HG02970 (cell line): Measurements from ENCODE around the gene PPP2R5C.

Experiments
- ATAC-seq: cut with Tn5 transposase; IDR thresholded peaks from one replicate; pipeline ENCODE4 v1.9.1; 2021; ENCODE audit warnings: mild to moderate bottlenecking, moderate library complexity, moderate number of reproducible peaks; ENCODE audit not compliant: unreplicated experiment, low FRiP score

Gene PPP2R5C

DNA sequence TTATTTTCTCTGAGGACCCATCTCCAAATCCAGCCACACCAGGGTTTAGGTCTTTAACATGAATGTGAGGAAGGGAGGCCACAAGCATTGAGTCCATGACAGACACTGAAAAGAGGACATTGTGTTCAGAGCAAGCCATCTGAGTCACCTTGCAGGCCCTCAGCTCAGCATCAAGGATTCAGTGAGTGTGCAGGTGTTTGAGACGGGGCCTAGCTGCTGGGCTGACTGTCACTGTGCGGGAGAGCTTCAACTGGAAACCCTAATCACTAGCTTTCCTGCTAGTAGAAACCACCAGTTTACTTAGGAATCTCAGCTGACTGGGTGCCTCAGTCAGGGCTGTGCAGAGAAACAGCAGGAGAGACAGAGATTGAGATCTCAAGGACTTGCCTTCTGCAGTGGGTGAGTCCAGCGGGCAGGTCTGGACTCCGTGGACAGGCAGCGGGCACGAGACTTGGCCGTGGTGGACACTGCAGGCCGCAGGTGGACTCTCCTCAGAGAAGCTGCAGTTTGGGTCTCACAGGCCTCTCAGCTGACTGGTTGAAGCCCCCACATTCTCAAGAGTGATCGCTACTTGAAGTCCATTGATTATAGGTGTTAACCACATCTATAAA lies 116.8 kb downstream of the PPP2R5C start:
- ATAC-seq, result no peak

DNA sequence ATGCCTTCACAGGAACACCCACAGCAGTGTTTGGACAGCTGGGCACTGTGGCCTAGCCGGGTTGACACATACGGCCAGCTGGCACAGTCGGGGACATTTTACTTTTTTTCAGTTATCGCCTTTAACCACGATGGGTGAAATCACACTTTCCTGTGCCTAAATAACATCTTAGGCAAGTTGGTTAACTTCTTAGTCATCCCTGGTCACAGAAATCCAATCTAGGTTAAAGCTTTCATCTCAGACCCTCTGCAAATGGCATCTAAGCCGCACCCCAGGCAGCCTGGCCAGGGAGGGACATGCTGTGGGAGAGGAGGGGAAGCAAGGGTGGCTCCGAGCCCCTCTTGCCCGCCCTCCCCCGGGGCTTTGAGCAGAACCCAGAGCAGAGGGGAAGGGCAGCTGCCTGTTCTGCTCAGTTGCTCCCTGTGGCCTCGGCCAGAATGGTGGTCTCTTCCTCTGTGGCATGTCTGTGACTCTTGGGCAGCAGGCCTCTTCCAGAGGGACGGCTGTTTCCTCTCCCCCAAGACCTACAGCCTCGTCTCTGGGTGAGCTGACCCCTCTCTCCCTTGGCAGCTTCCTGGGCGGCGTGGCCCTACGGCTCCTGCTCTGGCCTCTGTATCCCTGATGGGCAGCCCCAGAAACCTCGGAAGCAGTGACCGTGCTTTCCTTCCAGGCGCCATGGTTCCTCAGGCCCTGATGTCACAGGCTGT lies 117.5 kb downstream of the PPP2R5C start:
- no peak for ATAC-seq

DNA sequence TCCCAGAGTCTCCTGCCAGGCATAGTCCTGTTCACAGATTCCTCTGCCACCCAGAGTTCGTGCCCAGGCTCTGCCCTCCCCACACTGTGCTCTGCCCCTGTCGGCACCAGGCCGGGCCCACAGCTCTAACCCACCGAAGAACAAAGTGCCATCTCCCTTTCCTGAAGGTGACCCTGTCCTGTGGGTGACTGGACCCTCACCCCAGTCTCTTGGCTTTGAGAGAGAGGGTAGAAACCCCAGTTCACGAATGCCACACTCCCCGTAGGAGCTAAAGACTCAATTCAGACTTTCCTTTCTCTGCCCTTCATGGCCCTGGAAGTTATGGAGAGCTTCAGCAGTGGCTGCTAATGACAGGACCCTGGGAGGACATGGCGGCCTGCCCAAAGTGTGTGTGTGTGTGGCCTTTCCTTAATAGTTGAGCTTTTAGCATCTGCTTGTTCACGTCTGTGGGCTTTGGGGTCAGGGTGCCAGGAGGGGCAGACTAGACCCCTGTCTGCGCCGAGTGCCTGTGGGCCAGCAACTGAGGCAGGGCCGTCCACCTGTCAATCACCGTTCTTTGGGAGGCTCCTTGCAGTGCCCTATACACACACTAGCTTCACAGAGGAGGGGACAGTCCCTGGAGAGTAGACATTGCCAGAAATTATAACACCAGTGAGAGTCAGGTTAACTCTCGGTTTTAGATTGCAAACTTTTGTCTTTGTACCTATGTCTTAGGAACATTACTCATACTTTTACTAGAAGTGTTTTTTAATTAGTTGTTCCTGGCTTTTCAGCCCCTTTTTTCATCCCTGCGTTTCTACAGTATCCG lies 118.2 kb downstream of the PPP2R5C start:
- ATAC-seq, result no peak

DNA sequence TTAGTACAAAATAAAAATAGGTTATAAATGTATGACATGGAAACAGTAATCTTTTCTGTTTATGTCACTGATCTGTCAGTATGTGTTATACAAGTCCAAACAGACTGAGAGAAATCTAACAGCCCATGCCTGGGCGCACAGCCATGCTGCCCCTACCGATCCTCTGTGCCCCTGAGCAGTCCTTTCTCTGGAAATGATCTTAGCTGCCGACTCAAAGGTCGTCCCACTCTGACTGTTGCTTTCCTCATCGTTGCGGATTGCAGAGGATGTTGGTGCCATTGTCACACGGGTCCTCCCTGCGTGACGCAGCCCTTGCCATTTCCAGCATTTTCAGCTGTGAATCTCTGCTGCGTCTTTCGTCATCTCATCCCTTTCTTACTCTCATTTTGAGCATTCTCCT lies 119.9 kb downstream of the PPP2R5C start:
- no peak for ATAC-seq

DNA sequence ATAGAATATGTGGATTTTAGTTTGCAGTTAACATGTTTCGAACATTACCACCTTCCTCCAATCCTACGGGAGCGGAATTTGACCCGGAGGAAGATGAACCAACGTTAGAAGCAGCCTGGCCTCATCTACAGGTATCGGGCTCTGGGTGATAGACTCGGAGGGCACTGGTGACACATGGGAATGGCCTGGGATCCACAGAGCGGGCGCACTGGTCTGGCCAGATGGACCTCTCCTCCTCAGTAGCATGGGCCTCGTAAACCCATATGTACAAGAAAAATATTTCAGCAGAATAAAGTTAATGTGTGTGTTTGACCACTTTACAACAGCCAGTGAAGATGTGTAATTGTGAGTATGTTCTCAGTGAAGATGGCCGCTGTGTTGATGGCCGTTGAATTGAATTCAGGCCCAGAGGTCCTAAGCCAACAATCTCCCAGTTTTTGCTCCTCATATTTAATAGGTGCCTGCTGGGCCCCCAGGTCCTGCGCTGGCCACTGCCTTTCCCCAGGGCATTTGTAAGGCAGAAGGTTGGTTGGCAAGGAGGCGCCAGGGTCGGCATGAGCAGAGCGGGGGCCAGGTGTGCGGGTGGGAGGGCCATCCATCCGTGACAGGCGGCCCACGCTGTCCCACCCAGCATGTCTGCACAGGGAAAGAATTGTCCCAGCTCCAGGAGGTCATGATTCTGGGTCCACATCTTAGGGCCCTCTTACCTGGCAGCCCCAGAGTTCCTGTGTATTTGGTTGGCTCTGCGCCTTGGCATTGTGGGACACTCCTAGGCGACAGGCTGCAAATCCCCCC lies 120.8 kb downstream of the PPP2R5C start:
- no peak for ATAC-seq

DNA sequence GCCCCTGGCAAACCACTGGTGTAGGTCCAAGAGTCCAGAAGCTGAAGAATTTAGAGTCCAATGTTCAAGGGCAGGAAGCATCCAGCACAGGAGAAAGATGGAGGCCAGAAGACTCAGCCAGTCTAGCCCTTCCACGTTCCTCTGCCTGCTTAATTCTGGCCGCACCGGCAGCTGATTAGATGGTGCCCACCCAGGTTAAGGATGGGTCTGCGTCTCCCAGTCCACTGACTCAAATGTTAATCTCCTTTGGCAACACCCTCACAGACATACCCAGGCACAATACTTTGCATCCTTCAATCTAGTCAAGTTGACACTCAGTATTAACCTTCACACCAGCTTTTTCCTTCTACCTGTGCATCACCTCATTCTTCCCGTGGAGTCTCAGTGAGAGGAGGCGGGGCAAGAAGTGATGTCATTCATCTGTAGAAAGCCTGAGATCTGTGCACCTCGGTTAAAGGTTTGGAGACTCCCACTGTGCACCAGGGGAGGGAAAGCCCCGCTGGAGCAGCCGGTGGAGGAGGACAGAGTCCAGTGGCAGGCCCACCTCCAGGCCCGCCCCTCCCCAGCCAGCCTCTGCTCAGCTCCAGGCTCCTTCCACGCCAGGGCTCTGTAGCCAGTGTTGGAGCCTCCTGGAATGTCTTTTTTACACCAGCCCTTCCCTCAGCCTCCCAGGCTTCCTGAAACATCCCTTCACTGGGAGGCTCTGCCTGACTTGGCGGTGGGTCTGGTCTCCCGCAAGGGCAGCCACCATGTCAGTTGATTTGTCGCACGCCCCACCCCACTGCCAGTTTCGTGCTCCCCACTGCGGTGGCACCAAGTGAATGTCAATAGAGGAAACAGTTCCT lies 122.8 kb downstream of the PPP2R5C start:
- ATAC-seq, result no peak

DNA sequence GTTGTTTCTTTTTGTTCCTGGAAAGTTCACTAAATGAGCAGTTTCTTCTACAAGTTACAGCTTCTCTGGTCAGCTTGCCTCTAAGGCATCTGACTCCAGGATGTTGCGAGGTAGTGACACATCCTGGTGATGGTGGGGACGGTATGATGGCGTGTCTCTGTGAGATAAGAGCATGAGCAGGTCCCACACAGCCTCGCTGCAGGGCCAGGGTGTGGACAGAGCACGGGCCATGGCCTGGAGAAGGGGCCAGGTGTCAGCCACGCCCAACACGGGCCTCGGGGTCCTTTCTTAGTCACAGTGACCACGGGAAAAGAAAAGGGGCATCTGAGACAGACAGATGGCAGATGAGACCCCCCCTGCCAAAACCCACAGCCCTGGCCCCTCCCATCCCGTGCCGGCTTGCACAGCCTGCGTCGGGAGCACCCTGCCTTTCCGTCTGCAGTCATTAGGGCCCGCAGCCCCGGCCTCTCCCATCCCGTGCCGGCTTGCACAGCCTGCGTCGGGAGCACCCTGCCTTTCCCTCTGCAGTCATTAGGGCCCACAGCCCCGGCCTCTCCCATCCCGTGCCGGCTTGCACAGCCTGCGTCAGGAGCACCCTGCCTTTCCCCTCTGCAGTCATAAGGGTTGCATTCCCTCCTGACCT lies 123.5 kb downstream of the PPP2R5C start:
- ATAC-seq, result no peak

DNA sequence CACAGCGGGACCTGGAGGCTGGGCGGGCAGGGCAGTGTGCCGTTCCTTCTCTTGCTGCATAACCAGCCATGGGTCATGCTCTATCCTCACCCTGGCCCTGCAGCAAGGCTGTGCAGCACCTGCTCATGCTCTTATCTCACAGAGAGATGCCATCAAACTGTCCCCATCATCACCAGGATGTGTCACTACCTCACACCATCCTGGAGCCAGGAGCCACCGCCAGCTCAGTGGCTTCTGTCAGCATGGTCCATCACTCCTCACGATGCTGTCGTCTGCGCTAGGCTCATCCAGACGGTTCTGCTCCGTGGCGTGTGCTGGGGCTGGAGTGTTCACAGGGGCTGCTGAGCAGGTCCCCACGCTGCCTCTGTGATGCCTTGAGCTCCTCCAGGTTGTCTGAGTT lies 125.7 kb downstream of the PPP2R5C start:
- ATAC-seq, result no peak

DNA sequence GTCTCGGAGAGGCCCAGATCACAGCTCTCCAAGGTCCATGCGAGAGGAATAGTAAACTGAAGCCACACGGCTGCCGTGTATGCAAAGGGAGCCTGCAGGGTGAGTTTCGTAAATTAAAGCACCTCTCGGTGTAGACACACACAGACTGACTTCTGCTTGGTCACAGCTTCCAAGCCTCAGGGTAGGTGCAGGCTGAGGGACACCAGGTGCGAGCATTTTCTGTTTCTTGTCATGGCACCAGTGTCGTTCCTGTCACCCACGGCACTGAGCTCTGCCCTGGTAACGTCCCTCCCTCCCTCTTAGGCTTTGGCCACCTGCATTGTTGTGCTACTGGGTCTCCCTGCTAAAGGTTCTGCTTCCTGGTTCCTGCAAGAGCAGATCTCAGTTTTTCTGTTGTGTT lies 126.7 kb downstream of the PPP2R5C start:
- ATAC-seq, result no peak

DNA sequence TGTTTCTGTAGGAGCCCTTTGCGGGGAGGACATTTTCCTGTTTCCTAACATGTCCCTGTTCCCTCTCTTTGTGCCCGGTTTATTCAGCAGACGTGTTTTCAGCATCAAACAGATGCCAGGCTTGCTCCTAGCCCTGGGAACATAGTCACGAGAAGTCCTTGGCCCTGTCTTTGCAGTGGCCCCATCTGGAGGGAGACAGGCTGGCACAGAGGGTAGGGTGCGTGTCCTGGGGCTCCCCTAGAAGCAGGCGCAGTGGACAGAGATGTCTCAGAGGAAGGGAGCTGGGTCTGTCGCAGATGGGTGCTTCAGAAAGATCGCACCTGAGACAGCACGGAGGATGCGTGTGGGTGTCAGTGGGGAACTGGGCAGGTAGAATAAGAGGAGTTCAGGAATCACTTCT lies 127.9 kb downstream of the PPP2R5C start:
- ATAC-seq, result no peak

DNA sequence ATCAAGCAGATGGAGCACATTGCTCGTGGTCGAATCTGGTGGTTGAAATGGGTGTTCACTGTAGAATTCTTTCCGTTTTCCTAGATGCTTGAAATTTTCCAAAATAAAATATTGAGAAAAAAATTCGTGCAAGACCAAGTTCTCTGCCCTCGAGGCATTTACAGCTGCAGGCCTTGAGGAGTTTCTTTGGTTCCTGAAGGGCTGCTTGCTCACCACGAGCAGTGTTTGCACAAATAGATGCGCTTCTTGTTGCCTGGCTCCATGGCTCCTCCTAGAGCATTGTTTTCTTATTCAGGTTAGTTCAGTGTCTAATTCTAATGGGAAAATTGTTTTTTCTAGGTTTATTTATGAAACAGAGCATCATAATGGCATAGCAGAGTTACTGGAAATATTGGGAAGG lies 128.4 kb downstream of the PPP2R5C start:
- no peak for ATAC-seq

DNA sequence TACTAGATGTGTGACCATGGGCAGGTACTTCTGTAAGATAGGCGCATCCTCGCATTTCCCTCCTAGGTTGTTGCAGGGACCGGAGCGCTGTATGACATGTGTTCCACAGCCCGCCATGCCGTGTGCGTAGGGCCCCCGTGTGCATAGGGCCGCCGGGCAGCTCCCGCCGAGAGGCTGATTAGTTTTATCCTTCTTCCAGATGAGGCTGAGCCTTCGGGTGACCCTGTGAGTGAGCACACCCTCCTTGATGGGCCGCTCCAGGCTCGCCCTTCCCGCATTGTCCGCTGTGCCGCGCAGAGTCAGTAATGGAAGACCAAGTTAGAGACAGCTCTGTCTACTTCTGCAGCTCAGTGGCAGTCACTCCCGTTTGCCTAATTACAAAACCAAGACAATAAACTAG lies 130.0 kb downstream of the PPP2R5C start:
- ATAC-seq, result no peak

DNA sequence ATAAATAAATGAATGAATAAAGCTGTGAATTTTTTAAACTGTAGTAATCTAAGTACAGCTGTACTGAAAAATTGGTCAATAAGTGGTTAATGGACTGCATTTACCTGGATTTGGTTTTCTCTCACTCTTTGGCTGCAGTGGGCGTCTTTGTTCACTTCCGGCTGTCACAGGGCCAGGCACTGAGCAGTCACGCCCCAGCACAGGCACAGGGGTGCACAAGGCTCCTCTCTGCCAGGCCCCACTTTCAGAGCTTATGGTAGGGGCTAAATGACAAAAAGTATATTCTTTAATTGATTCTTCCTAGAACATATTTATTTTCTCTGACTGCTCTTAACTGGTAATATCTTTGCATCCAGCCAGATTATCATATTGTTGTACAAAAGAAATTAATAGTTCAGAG lies 132.2 kb downstream of the PPP2R5C start:
- ATAC-seq, result no peak

DNA sequence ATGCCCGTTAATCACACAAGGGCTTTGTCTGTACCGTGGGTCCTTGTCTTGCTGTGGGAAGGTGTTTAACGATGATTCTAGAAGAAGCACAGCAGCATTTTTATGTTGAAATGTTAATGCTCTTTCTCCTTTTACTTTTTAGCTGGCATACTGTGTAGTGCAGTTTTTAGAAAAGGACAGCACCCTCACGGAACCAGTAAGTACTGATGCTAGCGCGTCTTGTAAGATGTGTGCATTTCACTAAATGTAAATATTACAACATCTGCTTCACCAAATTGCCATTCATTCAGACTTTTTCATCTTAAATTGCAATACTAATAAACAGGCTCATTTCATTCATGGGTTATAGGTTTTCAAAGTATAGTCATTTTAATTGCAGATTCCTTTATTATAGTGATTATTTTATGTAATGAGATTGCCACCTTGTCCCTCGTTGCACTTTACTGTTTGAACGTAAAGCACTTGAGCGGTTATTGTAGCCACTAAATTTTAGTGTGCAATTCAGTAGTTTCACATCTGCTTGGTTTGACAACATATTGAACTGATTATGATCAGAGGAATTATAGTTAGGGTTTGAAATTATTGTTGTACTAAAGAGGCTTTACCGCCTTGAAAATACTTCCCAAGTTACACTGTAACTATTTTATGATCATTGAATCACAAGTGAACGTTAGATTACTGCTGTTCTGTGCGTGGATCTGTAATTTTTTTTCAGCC lies 133.0 kb downstream of the PPP2R5C start:
- ATAC-seq, result no peak

DNA sequence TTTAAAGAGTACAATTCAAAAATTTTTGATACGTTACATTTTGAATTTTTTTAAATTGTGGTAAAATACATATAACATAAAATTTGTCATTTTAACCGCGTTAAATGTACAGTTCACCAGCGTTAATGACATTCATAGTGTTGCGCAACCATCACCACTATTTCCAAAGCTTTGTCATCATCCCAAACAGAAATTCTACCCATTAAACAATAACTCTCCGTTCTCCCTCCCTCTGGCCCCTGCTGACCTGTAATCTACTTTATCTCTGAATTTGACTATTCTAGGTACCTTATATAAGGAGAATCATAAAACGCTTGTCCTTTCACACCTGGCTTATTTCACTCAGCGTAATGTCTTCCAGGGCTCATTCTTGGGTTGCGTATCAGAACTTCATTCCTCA lies 133.7 kb downstream of the PPP2R5C start:
- no peak for ATAC-seq

DNA sequence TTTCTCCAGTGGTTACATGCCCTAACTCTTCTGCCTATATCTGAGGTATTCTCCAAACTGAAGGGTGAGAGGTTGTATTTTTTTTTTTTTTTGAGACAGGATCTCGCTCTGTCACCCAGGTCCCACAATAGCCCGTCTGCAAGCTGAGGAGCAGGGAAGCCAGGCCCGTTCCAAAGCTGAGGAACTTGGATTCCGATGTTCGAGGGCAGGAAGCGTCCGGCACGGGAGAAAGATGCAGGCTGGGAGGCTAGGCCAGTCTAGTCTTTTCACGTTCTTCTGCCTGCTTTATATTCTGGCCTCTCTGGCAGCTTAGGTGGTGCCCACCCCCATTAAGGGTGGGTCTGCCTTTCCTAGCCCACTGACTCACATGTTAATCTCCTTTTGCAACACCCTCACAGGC lies 135.8 kb downstream of the PPP2R5C start:
- ATAC-seq, result no peak

DNA sequence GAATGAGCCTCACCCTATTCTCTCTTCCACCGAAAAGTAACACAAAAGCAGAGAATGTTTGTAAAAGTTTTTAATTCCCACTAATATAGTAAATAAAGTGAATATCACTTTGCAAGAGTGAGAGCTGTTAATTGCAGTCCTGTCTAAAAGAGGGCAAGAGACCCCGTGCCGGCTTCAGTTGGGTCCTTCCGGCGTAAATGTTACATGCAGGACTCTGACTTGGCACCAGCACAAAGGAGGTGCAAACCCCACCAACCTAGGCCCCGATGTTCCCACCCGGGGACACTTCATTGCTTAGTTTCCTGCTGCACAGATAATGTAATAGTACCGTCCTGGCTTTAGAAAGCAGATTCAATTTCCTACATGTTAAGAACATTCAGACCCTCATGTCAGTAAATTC lies 136.9 kb downstream of the PPP2R5C start:
- no peak for ATAC-seq

DNA sequence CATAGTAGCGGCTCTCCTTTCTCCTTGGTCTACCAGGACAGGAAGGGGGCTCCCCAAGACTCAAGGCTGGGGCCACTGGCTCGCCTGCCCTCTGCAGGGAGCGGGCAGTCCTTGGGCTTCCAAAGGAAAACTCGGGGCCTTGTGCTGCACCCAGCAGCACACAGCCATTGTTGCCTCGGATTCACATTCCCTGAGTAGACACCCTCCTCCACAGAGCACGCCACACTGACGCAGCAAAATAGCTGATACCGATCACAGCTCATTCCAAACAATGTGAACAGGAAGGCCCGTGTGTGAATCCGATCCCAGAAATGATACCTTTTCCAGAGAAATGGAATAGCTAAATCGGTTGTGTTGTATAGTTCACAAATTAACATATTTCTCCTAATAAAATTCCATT lies 137.8 kb downstream of the PPP2R5C start:
- ATAC-seq, result no peak

DNA sequence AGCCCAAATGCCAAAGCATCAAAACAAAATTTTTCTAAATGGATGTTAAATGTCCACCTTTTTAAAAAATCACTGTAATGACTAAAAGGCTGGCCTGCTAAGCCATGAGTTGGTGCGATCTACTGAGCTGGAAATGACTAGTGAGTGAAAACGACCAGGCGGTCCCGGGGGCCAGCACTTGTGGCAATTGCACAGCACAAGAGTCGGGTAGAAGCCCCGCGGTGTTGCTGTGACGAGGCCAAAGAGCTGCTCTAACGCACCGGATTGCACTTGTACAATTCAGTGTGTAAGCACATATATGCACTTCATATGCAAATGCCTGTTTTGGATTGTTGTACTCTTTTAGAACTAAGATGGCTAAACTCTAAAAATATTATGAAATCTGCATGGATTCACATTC lies 138.7 kb downstream of the PPP2R5C start:
- ATAC-seq, result no peak
